AG08396 (cell line): ENCODE results near the gene NEU1.
"Not testable (repeated sequence)": the region's sequence is repeated elsewhere in the genome, so short reads cannot be mapped to it uniquely, and the experiment has no call there.

Source experiments
- DNase-seq: peaks from one replicate; pipeline ENCODE4 v3.0.0; 2012; ENCODE audit warnings: low spot score, mixed read lengths

NEU1 gene

GRCh38 chr6:31817929-31818511 lies 44.6 kb downstream of the NEU1 start:
- DNase-seq, result not testable (repeated sequence)

GRCh38 chr6:31817133-31817928 lies 45.3 kb downstream of the NEU1 start:
- DNase-seq, result not testable (repeated sequence)

GRCh38 chr6:31815025-31815838 lies 47.4 kb downstream of the NEU1 start, which contains the start of the genes HSPA1A and HSPA1L:
TSS of gene HSPA1A (plus strand) at chr6:31815543. CDS start at chr6:31815757, 214 bp downstream.
TSS of gene HSPA1L (minus strand) at chr6:31815283. CDS start at chr6:31811972, 3,311 bp downstream.
- peak; percentile 94 for DNase-seq

GRCh38 chr6:31814677-31815024 lies 48.0 kb downstream of the NEU1 start:
- DNase-seq, result peak; percentile 92

GRCh38 chr6:31813465-31813849 lies 49.2 kb downstream of the NEU1 start:
- DNase-seq, result no peak

GRCh38 chr6:31811645-31812044 lies 51.0 kb downstream of the NEU1 start:
- no peak for DNase-seq

- DNase-seq, result not testable (repeated sequence)
These were observed 54.0 kb downstream of the NEU1 start for GRCh38 chr6:31808599-31808998.
